HCT116 (cell line): Measurements from ENCODE around the gene GGA1. TPM values are rescaled to one million over a fixed set of nuclear protein-coding genes. Genes with fewer than 3 reads are reported as not detected.
A peak's percentile ranks its signal among the peaks of the same experiment; 100 is the strongest.

Experiments used
- CEBPB ChIP-seq: IDR thresholded peaks from 2 replicates; pipeline ENCODE4 v1.6.1; 2012; ENCODE audit warnings: low read depth
- ELF1 ChIP-seq: IDR thresholded peaks from 2 replicates; pipeline ENCODE4 v1.6.1; 2012; ENCODE audit warnings: low read depth, borderline replicate concordance
- EZH2 ChIP-seq: fragments of 200-600 bp; sonication (generic); IDR thresholded peaks from 2 replicates; pipeline ENCODE4 v1.6.1; 2017; ENCODE audit warnings: antibody characterized with exemption, mixed run types
- FOSL1 ChIP-seq: IDR thresholded peaks from 2 replicates; pipeline ENCODE4 v1.6.1; 2012; ENCODE audit warnings: low read depth
- JUND ChIP-seq: IDR thresholded peaks from 2 replicates; pipeline ENCODE4 v1.6.1; 2012
- MAX ChIP-seq: IDR thresholded peaks from 2 replicates; pipeline ENCODE4 v1.6.1; 2012
- POLR2A ChIP-seq: IDR thresholded peaks from 2 replicates; pipeline ENCODE4 v1.7.0; 2011; ENCODE audit warnings: borderline replicate concordance; ENCODE audit not compliant: insufficient read depth, insufficient read length; ENCODE audit errors: extremely low read depth
- RAD21 ChIP-seq: IDR thresholded peaks from 2 replicates; pipeline ENCODE4 v1.6.1; 2012; ENCODE audit warnings: low read depth, mild to moderate bottlenecking
- SIN3A ChIP-seq: IDR thresholded peaks from 2 replicates; pipeline ENCODE4 v1.6.1; 2012; ENCODE audit warnings: low read depth
- SP1 ChIP-seq: IDR thresholded peaks from 2 replicates; pipeline ENCODE4 v1.6.1; 2012; ENCODE audit warnings: low read depth
- SRF ChIP-seq: IDR thresholded peaks from 2 replicates; pipeline ENCODE4 v1.6.1; 2012; ENCODE audit warnings: low read depth
- TCF7L2 ChIP-seq: IDR thresholded peaks from 2 replicates; pipeline ENCODE4 v1.7.0; 2011; ENCODE audit warnings: borderline replicate concordance, inconsistent platforms; ENCODE audit not compliant: insufficient read depth, insufficient read length; ENCODE audit errors: extremely low read depth
- YY1 ChIP-seq: IDR thresholded peaks from 2 replicates; pipeline ENCODE4 v1.6.1; 2011; ENCODE audit warnings: low read length, low read depth, moderate library complexity, mild to moderate bottlenecking; ENCODE audit not compliant: insufficient replicate concordance; ENCODE audit errors: extremely low read depth
- ZNF274 ChIP-seq: fragments of 200-500 bp; sonication (Bioruptor generic); IDR thresholded peaks from 2 replicates; pipeline ENCODE4 v1.6.1; 2014; ENCODE audit warnings: mild to moderate bottlenecking, low read depth, low read length, inconsistent platforms
- total RNA-seq: library from RNA; stranded (reverse); gene quantifications from one replicate; pipeline ENCODE4 v1.2.1, GENCODE V29; 2021; ENCODE audit not compliant: unreplicated experiment
- TF ChIP-seq, protein P1 (sequence below), 3 experiments: fragments of 200-600 bp in 1 of 3; sonication (generic) in 1 of 3; IDR thresholded peaks in 2 of 3; conservative IDR thresholded peaks in 1 of 3; 2 replicates each; pipeline ENCODE4 v1.5.1; 2012 to 2017; ENCODE audit warnings: low read depth in 2 of 3, low read length in 2 of 3, antibody characterized with exemption in 1 of 3, borderline replicate concordance in 1 of 3, control low read depth in 1 of 3, mild to moderate bottlenecking in 1 of 3, mixed read lengths in 1 of 3, mixed run types in 1 of 3, moderate library complexity in 1 of 3; ENCODE audit not compliant: insufficient read depth in 1 of 3

The GGA1 gene
- total RNA-seq, 1 experiment from 2014 or later, result 89.8 TPM

GRCh38 chr22:37674951-37675929 lies 66.6 kb downstream of the GGA1 start, which contains the start of gene LGALS1 (continued):
- TF ChIP-seq MAX (no peak), ELF1 (no peak), POLR2A (peak; percentile 73), RAD21 (no peak), EZH2 (no peak), SP1 (no peak), TCF7L2 (no peak), FOSL1 (no peak), CEBPB (no peak), SRF (no peak), ZNF274 (no peak), SIN3A (no peak), YY1 (peak; percentile 35), JUND (no peak)
- TF ChIP-seq, protein P1, sequence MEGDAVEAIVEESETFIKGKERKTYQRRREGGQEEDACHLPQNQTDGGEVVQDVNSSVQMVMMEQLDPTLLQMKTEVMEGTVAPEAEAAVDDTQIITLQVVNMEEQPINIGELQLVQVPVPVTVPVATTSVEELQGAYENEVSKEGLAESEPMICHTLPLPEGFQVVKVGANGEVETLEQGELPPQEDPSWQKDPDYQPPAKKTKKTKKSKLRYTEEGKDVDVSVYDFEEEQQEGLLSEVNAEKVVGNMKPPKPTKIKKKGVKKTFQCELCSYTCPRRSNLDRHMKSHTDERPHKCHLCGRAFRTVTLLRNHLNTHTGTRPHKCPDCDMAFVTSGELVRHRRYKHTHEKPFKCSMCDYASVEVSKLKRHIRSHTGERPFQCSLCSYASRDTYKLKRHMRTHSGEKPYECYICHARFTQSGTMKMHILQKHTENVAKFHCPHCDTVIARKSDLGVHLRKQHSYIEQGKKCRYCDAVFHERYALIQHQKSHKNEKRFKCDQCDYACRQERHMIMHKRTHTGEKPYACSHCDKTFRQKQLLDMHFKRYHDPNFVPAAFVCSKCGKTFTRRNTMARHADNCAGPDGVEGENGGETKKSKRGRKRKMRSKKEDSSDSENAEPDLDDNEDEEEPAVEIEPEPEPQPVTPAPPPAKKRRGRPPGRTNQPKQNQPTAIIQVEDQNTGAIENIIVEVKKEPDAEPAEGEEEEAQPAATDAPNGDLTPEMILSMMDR (IDR thresholded peaks at IDR 0.05 in 2 of 3, conservative IDR thresholded peaks at IDR 0.05 in 1 of 3; ENCODE audit: borderline replicate concordance in 1 of 3, insufficient read depth in 1 of 3, low read depth in 2 of 3, low read length in 2 of 3), result 0 out of 6 replicates have a peak, but pooled peaks of 1 of the 3 experiments have one; percentile 11
